ENCODE measurements around the gene CAVIN2. TPM values are rescaled to one million over a fixed set of nuclear protein-coding genes. Genes with fewer than 3 reads are reported as not detected.

CAVIN2 gene
- total RNA-seq, 2 donors from 2014 or later = 5.5 to 12.7 TPM

DNA sequence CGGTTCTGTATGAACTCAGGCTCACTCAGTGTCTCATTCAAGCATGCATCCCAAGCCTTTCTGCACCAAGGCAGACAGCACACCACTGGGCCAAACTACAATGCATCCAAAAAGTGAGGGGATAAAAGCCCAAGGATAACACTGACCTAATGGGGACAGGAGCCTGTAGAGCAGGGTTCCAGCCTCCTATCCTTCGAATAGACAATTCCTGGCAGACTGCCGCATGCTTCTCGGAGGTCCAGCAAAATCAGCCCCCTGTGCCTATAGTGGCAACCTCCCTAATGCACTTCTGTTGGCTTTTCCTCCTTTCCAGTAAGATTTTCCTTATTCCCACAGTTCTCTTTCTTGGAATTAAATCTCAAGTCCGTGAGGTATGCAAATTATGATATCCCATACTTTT is 44.8 kb upstream of the CAVIN2 start:
- TF ChIP-seq CTCF (IDR thresholded peaks at IDR 0.05) = no peak
- Histone ChIP-seq H3K9me3 (no peaks in the 10 kb centered on the region), H3K9ac (ENCODE audit: low read depth in 2 of 2, low read length in 2 of 2) (peak overlapping the region in 1 of 2 donors; percentile 5), H3K4me1 (no peaks in the 10 kb centered on the region), H3K27me3 (no peaks in the 10 kb centered on the region), H3K4me3 (no peak overlapping the region), H3K27ac (no peak overlapping the region), H3K36me3 (no peaks in the 10 kb centered on the region)
- no peak for DNase-seq
- intact Hi-C loops (cut with DNase I) = no loop called here

- intact Hi-C loops (cut with DNase I) = no loop called here
- Histone ChIP-seq H3K36me3 (no peaks in the 10 kb centered on the region), H3K4me1 (no peaks in the 10 kb centered on the region), H3K27ac (no peak overlapping the region), H3K9ac (ENCODE audit: low read depth in 2 of 2, low read length in 2 of 2) (no peak overlapping the region), H3K9me3 (no peaks in the 10 kb centered on the region), H3K4me3 (no peak overlapping the region), H3K27me3 (no peaks in the 10 kb centered on the region)
- DNase-seq = no peak
- TF ChIP-seq CTCF (IDR thresholded peaks at IDR 0.05) = no peak
These were observed 43.0 kb upstream of the CAVIN2 start for GRCh38 chr2:191889931-191890330.

- no peaks in the 10 kb centered on the region for H3K4me1 ChIP-seq
- H3K36me3 ChIP-seq = no peaks in the 10 kb centered on the region
- no peak overlapping the region for H3K9ac ChIP-seq (ENCODE audit: low read depth in 2 of 2, low read length in 2 of 2)
- intact Hi-C loops (cut with DNase I) = no loop called here
- no peak for DNase-seq
- no peak overlapping the region for H3K4me3 ChIP-seq
- H3K27ac ChIP-seq = no peak overlapping the region
- TF ChIP-seq CTCF (IDR thresholded peaks at IDR 0.05) = no peak
- no peaks in the 10 kb centered on the region for H3K9me3 ChIP-seq
- no peaks in the 10 kb centered on the region for H3K27me3 ChIP-seq
These were observed 41.7 kb upstream of the CAVIN2 start for GRCh38 chr2:191888400-191889166.

GRCh38 chr2:191885650-191886049 is 38.8 kb upstream of the CAVIN2 start:
- no peak overlapping the region for H3K27ac ChIP-seq
- no peak for DNase-seq
- H3K4me1 ChIP-seq = no peaks in the 10 kb centered on the region
- H3K4me3 ChIP-seq = no peak overlapping the region
- no peaks in the 10 kb centered on the region for H3K9me3 ChIP-seq
- no peaks in the 10 kb centered on the region for H3K36me3 ChIP-seq
- H3K27me3 ChIP-seq = no peaks in the 10 kb centered on the region
- intact Hi-C loops (cut with DNase I) = no loop called here
- H3K9ac ChIP-seq (ENCODE audit: low read depth in 2 of 2, low read length in 2 of 2) = no peak overlapping the region
- no peak for TF ChIP-seq CTCF (IDR thresholded peaks at IDR 0.05)

- H3K27ac ChIP-seq = no peak overlapping the region
- no peaks in the 10 kb centered on the region for H3K4me1 ChIP-seq
- no peaks in the 10 kb centered on the region for H3K9me3 ChIP-seq
- H3K9ac ChIP-seq (ENCODE audit: low read depth in 2 of 2, low read length in 2 of 2) = no peak overlapping the region
- TF ChIP-seq CTCF (IDR thresholded peaks at IDR 0.05) = no peak
- H3K36me3 ChIP-seq = no peaks in the 10 kb centered on the region
- no peaks in the 10 kb centered on the region for H3K27me3 ChIP-seq
- H3K4me3 ChIP-seq = no peak overlapping the region
- DNase-seq = no peak
- intact Hi-C loops (cut with DNase I) = no loop called here
These were observed 38.2 kb upstream of the CAVIN2 start for GRCh38 chr2:191885098-191885497.

Data from colonic mucosa (tissue), 4 donors.